Immature natural killer cell (primary cell): Measurements from ENCODE around the gene MYH6. TPM values are rescaled to one million over a fixed set of nuclear protein-coding genes. Genes with fewer than 3 reads are reported as not detected.
"Not testable (repeated sequence)": the region's sequence is repeated elsewhere in the genome, so short reads cannot be mapped to it uniquely, and the experiment has no call there.

Experiments used
- DNase-seq, 3 donors: peaks; one replicate each; pipeline ENCODE4 v3.0.0; 2022; ENCODE audit warnings: mixed read lengths in 1 of 3
- H3K27ac Mint-ChIP-seq, 6 donors: one replicate each; pipeline ENCODE4 v1.8.0; 2020; ENCODE audit warnings: mixed read lengths in 6 of 6, mild to moderate bottlenecking in 5 of 6, inconsistent platforms in 4 of 6, moderate library complexity in 3 of 6
- H3K27me3 Mint-ChIP-seq, 3 donors: one replicate each; pipeline ENCODE4 v1.8.0; 2020 to 2021; ENCODE audit warnings: low read depth in 3 of 3, mild to moderate bottlenecking in 3 of 3, mixed read lengths in 3 of 3, moderate library complexity in 3 of 3, inconsistent platforms in 1 of 3
- H3K36me3 Mint-ChIP-seq, 3 donors: one replicate each; pipeline ENCODE4 v1.8.0; 2020; ENCODE audit warnings: mixed read lengths in 3 of 3, inconsistent platforms in 2 of 3, mild to moderate bottlenecking in 2 of 3
- H3K4me1 Mint-ChIP-seq, 2 donors: one replicate each; pipeline ENCODE4 v1.8.0; 2020; ENCODE audit warnings: inconsistent platforms in 2 of 2, mild to moderate bottlenecking in 2 of 2, mixed read lengths in 2 of 2, moderate library complexity in 1 of 2
- H3K4me3 Mint-ChIP-seq, 5 donors: one replicate each; pipeline ENCODE4 v1.8.0; 2020; ENCODE audit warnings: mild to moderate bottlenecking in 5 of 5, mixed read lengths in 5 of 5, inconsistent platforms in 3 of 5, moderate library complexity in 3 of 5
- H3K9me3 Mint-ChIP-seq, 6 donors: one replicate each; pipeline ENCODE4 v1.8.0; 2020; ENCODE audit warnings: mild to moderate bottlenecking in 6 of 6, mixed read lengths in 6 of 6, inconsistent platforms in 4 of 6, moderate library complexity in 3 of 6
- polyA plus RNA-seq, 3 donors: library from polyadenylated mRNA; unstranded; fragments of 300-500 nt; fragmentation: Illumina TruSeq; gene quantifications; one replicate each; pipeline ENCODE4 v1.2.3, GENCODE V29; 2021

MYH6 gene
- polyA plus RNA-seq, 3 donors from 2014 or later, result not detected

DNA sequence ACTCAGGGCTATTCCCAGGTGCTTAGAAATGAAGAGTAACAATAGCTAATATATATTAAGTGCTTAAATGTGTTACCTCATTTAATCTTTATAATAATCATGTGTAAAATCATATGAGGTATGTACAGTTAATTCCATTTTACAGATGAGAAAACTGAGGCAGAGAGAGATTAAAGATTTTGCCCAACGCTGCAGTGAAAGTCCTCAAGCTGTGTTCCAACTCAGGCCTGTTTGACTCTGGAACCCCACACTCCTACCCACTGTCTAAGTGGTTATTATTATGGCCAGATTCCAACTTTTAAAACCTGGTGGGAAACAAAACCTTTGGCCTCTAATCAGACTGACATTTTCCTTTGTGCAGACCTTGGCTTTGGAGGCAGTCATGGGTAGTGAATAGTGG is 21.1 kb downstream of the MYH6 start:
- Mint-ChIP-seq H3K36me3 (no peaks in the 10 kb centered on the region), H3K27ac (no peak overlapping the region), H3K4me3 (no peak overlapping the region), H3K9me3 (no peaks in the 10 kb centered on the region), H3K27me3 (peaks cover 0 to 13% (median 2%) of the 10 kb centered on the region in 3 donors), H3K4me1 (no peaks in the 10 kb centered on the region)
- DNase-seq, result no peak

DNA sequence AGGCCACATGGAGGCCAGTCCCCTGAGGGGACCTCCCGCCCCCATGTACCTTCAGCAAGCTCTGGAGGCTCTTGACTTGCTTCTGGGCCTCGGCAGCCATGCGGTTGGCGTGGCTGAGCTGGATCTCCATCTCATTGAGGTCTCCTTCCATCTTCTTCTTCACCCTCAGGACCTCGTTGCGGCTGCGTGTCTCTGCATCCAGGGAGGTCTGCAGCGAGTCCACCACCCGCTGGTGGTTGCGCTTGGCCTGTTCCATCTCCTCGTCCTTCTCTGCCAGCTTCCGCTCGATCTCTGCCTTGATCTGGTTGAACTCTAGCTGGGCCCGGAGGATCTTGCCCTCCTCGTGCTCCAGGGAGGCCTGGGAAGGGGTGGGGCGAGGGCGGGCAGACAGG is 21.8 kb downstream of the MYH6 start:
- not testable (repeated sequence) for H3K36me3 Mint-ChIP-seq, H3K27ac Mint-ChIP-seq, H3K4me3 Mint-ChIP-seq, H3K4me1 Mint-ChIP-seq, DNase-seq, H3K9me3 Mint-ChIP-seq
- peaks cover 2 to 15% (median 4%) of the 10 kb centered on the region in 3 donors for H3K27me3 Mint-ChIP-seq

DNA sequence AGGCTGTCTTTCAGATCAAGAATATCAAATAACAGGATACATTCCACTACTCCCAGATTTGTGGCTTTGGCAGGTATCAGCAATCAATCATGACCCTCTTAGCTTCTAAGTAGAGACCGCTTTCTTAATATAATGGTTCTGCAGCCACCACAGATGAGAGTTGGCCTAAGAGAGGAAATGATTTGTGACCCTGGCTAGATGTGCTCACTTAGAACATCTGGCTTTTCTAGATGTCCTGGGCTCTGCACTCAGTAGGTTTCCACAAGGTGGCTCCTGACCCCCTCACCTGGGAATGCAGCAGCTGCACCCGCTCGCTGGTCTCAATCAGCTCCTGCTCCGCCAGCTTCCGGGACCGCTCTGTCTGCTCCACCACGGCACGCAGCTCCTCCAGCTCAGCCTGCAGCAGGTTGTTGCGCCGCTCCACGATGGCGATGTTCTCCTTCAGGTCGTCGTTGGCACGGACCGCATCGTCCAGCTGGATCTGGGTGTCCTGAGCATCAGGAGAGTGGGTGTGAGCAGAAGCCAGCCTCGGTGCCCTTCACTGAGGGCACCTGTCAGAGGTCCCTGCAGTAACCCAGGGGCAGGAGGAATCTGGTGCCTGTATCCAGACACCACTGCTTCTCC is 22.3 kb downstream of the MYH6 start:
- DNase-seq, result no peak
- Mint-ChIP-seq H3K27ac (no peak overlapping the region), H3K4me1 (no peaks in the 10 kb centered on the region), H3K27me3 (peaks cover 2 to 16% (median 4%) of the 10 kb centered on the region in 3 donors), H3K4me3 (no peak overlapping the region), H3K9me3 (no peaks in the 10 kb centered on the region), H3K36me3 (no peaks in the 10 kb centered on the region)

DNA sequence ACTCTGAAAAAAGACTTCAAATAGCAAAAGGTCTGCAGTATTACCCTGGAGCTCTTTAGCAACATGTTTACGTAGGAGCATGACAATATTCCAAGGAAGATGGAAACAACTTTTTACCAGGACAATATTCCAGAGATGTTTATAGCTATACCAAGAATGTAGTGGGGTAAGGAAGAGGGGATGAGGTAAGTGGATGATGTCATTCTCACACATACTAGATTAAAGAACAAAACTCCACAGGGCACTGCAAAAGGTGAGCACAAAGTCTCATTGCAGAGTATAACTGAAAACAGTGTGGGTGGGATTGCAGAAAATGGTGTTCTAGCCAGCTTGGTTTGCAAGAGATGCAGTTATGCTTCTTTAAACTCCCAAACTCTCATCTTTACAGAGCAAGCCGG is 22.8 kb downstream of the MYH6 start:
- Mint-ChIP-seq H3K4me1 (no peaks in the 10 kb centered on the region), H3K9me3 (no peaks in the 10 kb centered on the region), H3K27ac (no peak overlapping the region), H3K27me3 (peaks cover 2 to 15% (median 4%) of the 10 kb centered on the region in 3 donors), H3K4me3 (no peak overlapping the region), H3K36me3 (no peaks in the 10 kb centered on the region)
- no peak for DNase-seq

DNA sequence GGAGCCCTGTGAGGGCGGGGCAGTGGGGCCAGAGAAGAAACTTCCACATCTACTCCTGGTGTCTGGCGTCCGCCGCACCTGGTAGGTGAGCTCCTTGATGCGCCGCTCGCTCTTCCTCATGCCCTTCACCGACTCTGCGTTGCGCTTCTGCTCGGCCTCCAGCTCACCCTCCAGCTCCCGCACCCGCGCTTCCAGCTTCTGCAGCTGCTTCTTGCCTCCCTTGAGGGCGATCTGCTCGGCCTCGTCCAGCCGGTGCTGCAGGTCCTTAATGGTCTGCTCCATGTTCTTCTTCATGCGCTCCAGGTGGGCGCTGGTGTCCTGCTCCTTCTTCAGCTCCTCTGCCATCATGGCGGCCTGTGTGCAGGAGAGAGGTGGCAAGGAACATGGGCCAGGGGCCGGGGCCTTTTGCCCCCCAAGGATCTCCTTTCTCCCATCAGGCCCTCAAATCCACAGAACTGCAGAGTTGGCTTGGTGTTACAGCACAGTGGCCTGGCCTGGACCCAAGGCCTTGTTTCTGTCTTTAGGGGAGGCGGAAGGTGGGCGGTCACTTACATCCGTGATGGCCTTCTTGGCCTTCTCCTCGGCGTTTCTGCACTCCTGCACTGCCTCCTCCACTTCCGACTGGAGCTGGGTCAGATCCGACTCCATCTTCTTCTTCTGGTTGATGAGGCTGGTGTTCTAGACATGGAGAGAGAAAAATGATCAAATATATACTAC is 23.6 kb downstream of the MYH6 start:
- H3K36me3 Mint-ChIP-seq, result no peaks in the 10 kb centered on the region
- no peaks in the 10 kb centered on the region for H3K9me3 Mint-ChIP-seq
- peaks cover 2 to 14% (median 4%) of the 10 kb centered on the region in 3 donors for H3K27me3 Mint-ChIP-seq
- H3K4me1 Mint-ChIP-seq, result no peaks in the 10 kb centered on the region
- no peak for DNase-seq
- no peak overlapping the region for H3K27ac Mint-ChIP-seq
- H3K4me3 Mint-ChIP-seq, result no peak overlapping the region

DNA sequence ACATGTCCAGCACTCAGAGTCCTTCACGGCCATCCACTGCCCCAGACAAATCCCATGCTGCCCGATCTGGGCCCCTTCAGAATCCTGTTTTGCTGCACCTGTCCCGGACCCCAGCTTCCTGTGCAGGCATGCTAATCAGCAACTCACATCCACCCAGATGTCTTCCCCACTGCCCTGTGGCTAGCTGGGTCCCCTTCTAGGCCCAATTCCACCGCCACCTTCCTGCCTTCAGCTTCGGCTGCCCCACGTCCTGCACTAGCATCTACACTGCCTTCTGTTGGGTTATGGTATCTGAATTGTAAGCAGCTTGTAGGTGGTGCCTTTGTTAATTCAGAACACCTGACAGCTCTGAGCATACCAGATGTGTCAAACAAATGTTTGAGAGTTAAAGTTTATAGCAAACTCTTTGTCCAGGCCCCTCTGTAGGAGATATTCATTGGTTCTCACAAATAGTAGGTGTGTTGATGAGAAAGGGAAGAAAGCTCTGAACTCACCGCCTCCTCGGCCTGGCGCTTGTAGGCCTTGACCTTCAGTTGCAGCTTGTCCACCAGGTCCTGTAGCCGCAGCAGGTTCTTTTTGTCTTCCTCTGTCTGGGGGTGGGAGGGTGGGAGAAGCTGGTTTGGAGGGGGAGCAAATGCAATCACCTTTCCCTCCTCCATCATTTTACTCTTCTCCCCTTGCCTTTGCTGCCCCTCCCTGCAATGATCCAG is 25.2 kb downstream of the MYH6 start:
- H3K27ac Mint-ChIP-seq, result no peak overlapping the region
- no peak for DNase-seq
- peaks cover 2 to 17% (median 4%) of the 10 kb centered on the region in 3 donors for H3K27me3 Mint-ChIP-seq
- no peaks in the 10 kb centered on the region for H3K36me3 Mint-ChIP-seq
- H3K4me1 Mint-ChIP-seq, result no peaks in the 10 kb centered on the region
- H3K4me3 Mint-ChIP-seq, result no peak overlapping the region
- H3K9me3 Mint-ChIP-seq, result no peaks in the 10 kb centered on the region

DNA sequence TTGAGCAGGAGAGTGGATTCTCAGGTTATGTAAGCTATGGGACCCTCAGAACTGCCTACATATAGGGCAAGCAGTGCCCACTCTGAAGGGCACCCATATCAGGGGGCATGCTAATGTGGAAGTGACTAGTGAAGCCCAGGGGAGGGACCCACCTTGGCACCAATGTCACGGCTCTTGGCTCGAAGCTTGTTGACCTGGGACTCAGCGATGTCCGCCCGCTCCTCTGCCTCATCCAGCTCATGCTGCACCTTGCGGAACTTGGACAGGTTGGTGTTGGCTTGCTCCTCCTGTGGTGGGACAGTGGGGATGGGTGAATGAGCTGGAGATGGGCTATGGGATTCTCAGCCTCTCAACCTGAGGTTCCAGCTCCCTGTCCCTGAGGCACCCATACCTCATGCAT is 25.8 kb downstream of the MYH6 start:
- Mint-ChIP-seq H3K4me1 (no peaks in the 10 kb centered on the region), H3K9me3 (no peaks in the 10 kb centered on the region), H3K27me3 (peaks cover 2 to 13% (median 4%) of the 10 kb centered on the region in 3 donors), H3K36me3 (no peaks in the 10 kb centered on the region), H3K27ac (no peak overlapping the region), H3K4me3 (no peak overlapping the region)
- DNase-seq, result no peak

DNA sequence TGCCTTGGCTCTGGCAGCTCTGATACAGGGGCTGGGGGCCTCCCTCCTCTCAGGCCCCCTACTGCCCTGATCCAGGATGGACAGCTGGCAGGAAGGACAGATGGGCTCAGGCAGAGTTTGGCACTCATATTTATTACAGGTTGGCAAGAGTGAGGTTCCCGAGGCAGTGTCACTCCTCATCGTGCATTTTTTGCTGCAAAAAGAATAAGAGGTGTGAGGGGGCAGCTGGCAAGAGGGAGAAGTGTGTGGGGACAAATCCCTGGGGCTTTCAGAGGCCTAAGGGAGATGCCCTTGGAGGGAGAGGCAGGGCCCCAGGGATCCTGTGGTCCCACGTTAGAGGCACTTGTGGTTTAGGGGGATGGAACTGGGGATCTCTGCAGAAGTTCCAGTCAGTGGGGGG is 26.2 kb downstream of the MYH6 start:
- Mint-ChIP-seq H3K27me3 (peaks cover 2 to 13% (median 4%) of the 10 kb centered on the region in 3 donors), H3K36me3 (no peaks in the 10 kb centered on the region), H3K9me3 (no peaks in the 10 kb centered on the region), H3K27ac (no peak overlapping the region), H3K4me1 (no peaks in the 10 kb centered on the region), H3K4me3 (no peak overlapping the region)
- no peak for DNase-seq

DNA sequence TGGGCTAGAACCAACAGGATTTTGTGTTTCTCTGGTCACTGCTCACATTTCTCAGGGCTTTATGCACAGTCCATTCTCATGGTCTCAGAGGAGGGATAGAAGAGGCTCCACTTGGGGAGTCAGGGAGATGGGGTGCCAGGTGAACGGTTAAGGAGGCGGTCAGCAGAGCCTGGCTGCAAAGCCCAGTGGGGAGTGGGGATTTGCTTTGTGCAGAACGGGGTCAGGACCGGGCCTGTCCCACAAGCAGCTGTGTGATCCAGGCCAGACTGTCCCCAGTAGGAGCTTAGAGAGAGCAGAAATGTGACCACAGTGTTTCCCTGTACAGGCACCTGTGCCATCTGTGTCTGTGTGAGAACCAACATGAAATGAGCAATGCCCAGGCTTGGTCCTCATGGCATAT is 27.1 kb downstream of the MYH6 start:
- H3K27ac Mint-ChIP-seq, result no peak overlapping the region
- H3K4me1 Mint-ChIP-seq, result no peaks in the 10 kb centered on the region
- H3K36me3 Mint-ChIP-seq, result no peaks in the 10 kb centered on the region

DNA sequence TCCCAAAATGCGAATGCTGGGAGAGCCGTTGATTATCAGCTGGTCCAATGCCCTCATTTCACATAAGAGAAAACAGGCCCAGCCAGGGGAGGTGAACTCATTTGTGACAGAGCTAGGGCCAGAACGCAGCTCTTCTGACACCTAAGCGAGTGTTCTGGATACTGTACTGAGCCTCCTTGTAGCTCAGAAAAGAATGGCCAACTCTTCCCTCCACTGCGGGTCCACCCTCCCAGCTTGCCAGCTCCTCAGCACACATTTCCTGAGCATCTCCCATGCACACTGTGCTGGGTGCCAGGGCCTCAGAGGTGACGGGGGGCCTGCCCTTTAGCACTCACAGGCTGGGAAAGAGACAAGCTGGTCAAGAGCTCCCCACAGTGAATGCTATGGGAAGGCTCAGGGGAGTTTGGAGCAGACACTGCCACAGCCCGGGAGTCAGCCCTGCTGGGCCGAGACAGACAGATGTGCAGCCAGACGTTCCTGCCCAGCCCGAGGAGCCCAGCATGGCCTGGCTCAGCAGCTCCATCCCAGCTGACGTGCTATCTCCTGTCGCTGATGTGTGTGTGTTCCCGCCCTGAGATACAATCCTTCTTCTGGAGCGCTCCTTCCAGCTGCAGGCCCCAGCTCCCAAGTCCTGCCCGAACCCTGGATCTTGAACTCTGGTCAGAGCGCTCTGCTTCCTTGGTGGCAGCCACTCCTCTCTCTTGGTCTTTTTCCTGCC is 27.7 kb downstream of the MYH6 start:
- no peak overlapping the region for H3K4me3 Mint-ChIP-seq
- H3K27ac Mint-ChIP-seq, result no peak overlapping the region
- no peaks in the 10 kb centered on the region for H3K9me3 Mint-ChIP-seq
- no peak for DNase-seq
- H3K36me3 Mint-ChIP-seq, result no peaks in the 10 kb centered on the region
- no peaks in the 10 kb centered on the region for H3K4me1 Mint-ChIP-seq
- peaks cover 2 to 13% (median 4%) of the 10 kb centered on the region in 3 donors for H3K27me3 Mint-ChIP-seq

More for the DNA sequence above, 27.1 kb downstream of the MYH6 start:
- H3K27me3 Mint-ChIP-seq, result peaks cover 2 to 13% (median 4%) of the 10 kb centered on the region in 3 donors
- no peak for DNase-seq
- H3K4me3 Mint-ChIP-seq, result no peak overlapping the region
- H3K9me3 Mint-ChIP-seq, result no peaks in the 10 kb centered on the region

DNA sequence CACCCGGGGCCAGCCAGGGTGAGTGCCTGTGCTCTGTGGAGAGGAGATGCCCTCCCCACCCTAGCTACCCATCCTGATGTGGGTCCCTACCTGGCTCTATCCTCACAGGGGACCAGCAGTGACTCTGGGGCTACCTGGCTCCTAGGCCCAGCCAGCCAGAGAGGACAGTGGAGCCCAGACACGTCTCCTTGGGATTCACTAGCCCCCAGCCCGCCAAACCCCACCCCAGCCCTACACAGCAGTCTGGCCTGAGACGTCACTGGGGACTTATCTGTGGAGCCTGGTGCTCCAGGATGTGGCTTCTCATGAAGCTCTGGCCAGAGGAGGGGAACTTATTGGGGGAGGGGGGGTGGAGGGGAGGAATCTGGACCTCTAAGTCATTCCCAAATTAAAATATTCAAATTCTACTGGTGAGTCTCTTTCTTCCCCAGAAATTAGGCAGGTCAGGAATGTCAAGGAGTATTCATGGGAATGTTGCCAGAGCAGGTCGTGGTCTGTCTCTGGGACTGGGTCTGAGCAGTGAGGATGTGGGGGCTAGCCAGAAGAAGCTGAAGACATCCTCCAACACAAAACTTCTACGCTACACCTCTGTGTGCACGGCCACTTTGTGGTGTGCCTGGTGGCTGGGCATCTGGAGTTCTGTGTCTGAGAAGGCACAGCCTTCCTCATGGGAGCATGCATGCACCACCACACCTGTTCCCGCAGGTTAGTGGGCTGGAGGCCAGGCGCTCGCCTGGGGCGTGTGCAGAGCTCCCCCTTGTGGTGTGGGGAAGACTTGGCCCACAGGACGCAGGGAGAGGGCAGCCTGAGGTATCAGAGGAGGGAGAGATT is 28.5 kb downstream of the MYH6 start:
- Mint-ChIP-seq H3K36me3 (no peaks in the 10 kb centered on the region), H3K4me3 (no peak overlapping the region), H3K9me3 (no peaks in the 10 kb centered on the region), H3K4me1 (no peaks in the 10 kb centered on the region), H3K27me3 (peaks cover 2 to 13% (median 4%) of the 10 kb centered on the region in 3 donors), H3K27ac (no peak overlapping the region)
- peak; percentile 29 to 51 (median 44) for DNase-seq

DNA sequence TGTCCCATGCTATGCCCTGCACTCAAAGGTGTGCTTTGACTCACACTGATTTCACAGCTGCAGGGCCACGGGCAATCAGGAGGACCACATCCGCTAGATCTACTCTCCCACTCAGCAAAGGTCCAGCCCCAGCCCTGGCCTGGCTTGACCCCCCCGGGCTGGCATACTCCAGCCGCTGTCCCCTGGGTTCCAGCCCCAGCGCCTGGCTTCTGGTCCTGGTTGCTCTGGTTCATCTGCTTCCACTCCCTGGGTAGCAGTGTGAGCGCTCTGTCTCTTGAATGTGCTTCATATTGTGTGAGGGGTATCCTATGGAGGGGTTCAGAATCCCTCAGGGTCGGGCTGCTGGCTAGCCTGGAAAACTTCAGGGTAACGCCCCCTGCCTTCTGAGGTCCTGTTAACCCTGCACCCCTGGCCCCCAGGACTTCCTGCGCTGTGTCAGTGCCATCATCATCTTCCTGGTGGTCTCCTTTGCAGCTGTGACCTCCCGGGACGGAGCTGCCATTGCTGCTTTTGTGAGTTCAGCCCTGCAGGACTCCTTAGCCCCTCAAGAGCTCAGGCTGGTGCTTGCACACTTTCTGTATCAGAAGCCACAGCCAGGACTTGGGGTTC is 29.4 kb downstream of the MYH6 start:
- DNase-seq, result no peak
- Mint-ChIP-seq H3K27ac (no peak overlapping the region), H3K9me3 (no peaks in the 10 kb centered on the region), H3K36me3 (no peaks in the 10 kb centered on the region), H3K4me3 (no peak overlapping the region), H3K27me3 (peaks cover 1 to 13% (median 2%) of the 10 kb centered on the region in 3 donors), H3K4me1 (no peaks in the 10 kb centered on the region)
